Measurements from ENCODE around the gene ARMC3.
"Not testable (repeated sequence)": the region's sequence is repeated elsewhere in the genome, so short reads cannot be mapped to it uniquely, and the experiment has no call there.

The ARMC3 gene

DNA sequence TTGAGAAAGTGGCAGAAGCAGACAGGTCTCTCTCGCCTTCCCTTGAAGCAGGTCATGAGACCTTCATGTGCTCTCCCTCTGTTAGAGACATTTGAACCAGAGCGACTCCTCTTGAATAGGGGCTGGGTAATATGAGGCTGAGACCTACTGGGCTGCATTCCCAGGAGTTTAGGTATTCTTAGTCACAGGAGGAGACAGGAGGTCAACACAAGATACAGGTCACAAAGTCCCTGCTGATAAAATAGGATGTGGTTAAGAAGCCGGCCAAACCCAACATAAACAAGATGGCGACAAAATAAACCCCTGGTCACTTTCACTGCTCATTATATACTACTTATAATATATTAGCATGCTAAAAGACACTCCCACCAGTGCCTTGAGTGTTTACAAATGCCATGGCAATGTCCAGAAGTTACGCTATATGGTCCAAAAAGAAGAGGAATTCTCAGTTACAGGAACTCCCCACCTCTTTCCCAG lies 124.0 kb downstream of the ARMC3 start:
- no peak for DNase-seq

DNA sequence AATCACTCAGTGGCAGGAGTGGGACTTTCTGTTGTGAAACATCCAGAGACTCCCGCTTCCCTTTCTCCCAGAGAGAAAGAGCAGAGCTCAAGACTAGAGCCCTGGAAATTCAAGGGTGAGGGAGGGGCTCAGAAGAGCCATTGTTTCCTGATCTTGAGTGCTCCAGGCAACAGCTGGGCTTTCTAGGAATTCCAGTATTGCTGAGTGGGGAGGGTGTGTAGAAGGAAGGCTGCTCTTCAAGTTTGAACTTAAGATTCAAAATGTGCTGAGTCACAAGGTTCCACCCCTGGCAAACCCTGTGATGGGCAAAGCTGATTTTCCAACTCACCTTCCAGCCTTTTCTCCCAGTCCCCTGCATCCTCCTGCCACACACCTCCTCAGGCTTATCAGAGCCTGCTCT lies 125.2 kb downstream of the ARMC3 start:
- DNase-seq, result peak in 1 of 2 donors; percentile 66

- no peak for DNase-seq
Observed at GRCh38 chr10:23055424-23056185, 127.8 kb downstream of the ARMC3 start.

GRCh38 chr10:23056186-23056579 lies 128.3 kb downstream of the ARMC3 start:
- DNase-seq, result no peak

DNA sequence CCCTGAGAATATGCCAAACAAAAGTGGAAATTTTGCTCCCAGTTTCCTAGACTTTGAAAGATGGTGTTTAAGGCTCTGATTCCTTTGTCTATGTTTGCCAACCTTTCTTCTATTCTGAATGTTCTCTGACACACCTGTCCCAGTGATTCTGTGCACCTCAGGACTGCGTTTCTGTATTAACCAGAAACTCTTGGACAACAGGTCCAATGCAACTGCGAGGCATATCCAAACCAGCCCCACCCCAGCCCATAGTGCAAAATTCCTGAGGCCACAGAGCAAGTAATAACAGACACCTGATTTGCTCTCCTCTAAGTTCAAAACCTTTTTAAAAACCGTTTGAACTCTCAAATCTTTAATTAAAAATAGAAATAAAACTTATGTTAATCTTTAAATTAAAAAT lies 130.5 kb downstream of the ARMC3 start:
- DNase-seq, result no peak

GRCh38 chr10:23060918-23061317 lies 133.1 kb downstream of the ARMC3 start:
- no peak for DNase-seq

DNA sequence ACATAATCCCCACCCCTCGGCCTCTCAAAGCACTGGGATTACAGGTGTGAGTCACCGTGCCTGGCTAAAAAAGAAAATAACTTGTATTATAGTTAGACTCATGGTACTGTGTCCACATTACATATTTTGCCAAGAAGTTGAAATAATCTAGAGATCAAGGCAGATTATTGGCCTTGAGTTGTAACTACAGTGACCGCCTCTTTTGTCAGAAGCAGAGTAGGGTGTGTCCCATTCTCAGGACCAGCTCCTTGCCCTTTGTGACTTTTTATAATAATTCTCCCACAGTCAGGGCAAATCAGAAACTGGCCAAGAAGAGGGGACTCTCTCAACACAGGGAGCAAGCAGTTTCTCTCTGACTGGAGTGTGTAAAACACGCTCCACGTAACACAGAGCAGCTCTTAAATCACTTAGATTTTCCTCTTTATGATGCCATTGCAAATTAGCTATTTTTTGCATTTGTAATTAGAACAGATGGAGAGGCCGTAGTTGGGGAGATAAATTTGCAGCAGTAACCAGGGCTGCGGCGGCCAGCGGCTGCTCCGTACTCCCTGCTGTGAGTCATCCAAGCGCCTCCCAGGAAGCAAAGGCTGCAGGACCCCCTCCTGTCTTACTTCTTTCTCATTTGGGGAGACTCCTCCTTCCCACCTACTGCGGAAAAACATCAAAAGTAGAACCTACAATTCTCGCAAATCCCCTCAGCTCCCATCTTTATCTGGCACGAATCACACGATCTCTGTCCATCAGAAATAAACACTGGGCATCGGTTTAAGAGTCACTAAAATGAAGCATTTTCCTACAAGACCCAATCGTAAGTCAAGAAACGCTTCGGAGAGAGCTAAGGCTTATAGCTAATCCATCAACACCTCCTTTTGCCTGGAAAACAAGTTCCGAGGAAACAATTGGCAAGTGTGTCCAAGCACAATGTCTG lies 135.5 kb downstream of the ARMC3 start:
- no peak for DNase-seq

DNA sequence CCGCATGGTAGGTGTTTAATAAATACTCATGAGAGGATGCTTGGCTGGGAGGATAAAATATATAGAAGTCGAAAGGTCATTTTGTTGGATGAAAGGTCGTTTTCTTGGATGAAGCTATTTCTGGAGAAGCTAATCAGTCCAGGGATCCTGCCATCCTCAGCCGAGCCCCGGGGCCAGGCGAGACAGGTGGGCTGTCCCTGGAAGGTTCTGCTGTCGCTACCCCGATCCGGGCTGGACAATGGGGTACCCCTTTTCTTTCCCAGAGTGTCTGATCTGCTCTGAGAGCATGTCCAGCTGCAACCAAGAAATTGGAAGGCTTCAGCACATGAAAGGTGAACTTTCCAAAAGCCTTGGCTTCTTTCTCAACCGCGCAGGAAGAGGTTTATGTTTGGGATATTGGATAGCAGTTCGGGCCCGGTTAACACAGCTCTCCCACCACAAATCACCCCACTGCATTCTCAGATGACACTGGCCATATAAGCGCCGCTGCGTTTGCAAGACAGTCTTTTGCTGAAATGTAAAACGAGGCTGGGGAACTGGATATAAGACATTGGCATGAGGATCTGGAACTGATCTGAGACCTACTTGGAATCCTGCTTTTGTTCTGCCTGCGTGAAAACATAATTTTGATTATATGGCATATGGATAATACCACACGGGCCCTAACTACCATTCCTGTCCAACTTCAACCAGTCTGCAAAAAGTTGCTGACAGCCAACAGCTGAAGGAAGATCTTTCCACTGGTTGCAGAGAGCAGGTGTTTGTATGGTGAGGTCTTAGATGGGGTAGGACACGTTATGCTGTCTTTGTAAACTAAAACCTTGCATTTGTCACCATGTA lies 136.3 kb downstream of the ARMC3 start:
- DNase-seq, result no peak

- not testable (repeated sequence) for DNase-seq
Observed at GRCh38 chr10:23064813-23065114, 136.9 kb downstream of the ARMC3 start.

- no peak for DNase-seq
Observed at GRCh38 chr10:23065181-23065948, 137.5 kb downstream of the ARMC3 start.

DNA sequence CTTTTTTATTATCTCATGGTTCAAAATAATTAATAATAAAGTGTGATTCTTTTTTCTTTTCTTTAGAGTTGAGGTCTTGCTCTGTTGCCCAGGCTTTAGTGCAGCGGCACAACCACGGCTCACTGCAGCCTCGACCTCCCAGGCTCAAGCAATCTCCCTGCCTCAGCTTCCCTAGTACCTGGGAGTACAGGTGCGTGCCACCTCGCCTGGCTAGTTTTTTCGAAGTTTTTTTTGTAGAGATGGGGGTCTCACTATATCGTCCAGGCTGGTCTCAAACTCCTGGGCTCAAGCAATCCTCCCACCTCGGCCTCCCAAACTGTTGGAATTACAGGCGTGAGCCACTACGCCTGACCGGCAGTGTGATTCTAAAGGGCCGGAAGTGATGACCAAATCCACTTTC lies 139.5 kb downstream of the ARMC3 start:
- DNase-seq, result no peak

GRCh38 chr10:23067939-23068775 lies 140.3 kb downstream of the ARMC3 start:
- DNase-seq, result peak; percentile 32 to 80

DNA sequence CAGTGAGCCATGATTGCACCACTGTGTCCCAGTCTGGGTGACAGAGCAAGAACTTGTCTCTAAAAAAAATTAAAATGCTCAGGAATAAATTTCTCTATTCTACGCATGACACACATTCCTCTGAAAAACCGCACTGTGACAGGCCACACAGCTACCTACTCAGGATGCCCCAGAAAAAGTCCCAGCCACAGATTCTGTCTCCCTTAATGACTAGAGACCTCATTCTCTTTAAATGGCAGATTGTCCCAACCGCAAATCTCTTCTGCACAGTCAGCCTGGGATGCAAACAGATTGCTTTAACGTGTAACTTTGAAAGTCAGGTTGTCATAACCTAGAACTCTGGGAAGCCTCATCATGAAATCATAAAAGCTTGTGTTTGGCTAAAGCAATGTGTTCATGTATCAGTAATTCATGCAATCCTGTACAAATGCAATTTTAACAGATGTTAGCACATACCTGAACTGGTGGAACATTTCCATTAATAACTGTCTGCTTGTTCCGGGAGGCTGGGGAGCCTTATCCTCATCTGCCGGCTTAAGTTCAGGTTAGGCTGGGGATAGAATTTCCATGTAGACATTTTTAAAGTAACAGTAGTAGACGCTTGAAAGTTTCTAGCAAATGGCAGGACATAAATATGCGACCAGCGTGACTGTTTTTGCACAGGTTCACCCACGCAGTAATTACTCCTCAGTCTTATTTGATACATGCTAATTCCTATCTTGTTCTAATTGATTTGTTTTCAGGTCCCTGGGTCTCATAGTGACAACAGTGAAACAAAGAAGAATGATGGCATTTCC lies 141.4 kb downstream of the ARMC3 start:
- no peak for DNase-seq

DNA sequence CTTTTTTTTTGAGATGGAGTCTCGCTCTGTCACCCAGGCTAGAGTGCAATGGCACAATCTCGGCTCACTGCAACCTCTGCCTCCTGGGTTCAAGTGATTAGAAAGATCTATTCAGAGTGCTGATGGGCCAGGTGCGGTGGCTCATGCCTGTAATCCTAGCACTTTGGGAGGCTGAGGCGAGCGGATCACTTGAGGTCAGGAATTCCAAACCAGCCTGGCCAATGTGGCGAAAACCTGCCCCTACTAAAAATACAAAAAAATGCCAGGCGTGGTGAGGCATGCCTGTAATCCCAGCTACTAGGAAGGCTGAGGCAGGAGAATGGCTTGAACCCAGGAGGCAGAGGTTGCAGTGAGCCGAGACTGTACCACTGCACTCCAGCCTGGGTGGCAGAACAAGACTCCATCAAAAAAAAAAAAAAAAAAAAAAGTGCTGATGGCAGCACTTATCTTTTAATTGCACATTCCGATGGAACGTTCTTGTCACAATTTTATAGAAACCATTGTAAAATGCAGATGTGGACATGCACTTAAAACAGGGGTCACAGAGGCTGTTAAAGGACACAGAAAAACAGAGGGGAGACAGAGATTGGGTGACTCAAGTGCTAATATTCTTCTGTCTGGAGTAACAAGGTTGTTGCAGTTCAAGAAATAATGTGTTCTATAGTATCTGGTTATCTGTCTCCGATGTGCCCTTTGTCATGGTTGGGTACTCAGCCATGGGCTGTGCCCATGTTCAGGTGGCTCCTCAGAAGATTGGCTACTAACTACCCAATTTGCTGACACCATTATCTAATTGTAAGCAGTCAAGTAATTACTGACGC lies 142.4 kb downstream of the ARMC3 start:
- not testable (repeated sequence) for DNase-seq

DNA sequence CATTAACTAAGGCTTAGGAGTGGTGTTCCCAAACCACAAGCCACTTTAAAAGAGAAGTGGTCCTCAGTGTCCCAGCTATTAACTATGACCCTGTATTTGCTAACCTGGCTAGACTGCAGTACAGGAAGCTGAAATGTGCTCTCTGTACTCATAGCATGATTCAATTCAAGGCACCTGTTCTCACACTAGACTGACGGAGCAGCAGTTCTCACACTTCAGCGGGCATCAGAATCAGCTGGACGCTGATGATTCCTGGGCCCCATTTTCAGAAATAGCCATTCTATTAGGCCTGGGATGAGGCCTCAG lies 143.0 kb downstream of the ARMC3 start:
- DNase-seq, result no peak

- not testable (repeated sequence) for DNase-seq
Observed at GRCh38 chr10:23072593-23072992, 144.7 kb downstream of the ARMC3 start.

GRCh38 chr10:23073527-23073926 lies 145.7 kb downstream of the ARMC3 start:
- no peak for DNase-seq

DNA sequence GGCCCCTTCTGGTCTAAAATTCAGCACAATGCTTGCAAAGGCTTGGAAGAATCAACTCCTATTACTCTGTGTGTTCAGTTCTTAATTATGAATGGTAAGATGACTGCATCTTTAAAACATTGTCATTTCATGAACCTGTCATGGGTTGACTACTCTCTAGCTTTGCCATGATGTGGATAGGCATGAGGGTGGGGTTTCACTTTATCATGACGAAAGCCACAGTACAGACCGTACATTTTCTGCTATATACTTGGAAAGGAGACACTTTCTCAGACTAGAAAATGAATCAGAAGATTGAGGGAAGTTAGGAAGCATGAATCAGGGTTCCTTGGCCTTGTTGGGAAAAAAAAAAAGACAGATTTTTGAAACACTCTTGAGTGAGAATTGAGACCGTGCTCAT lies 147.8 kb downstream of the ARMC3 start:
- no peak for DNase-seq

DNA sequence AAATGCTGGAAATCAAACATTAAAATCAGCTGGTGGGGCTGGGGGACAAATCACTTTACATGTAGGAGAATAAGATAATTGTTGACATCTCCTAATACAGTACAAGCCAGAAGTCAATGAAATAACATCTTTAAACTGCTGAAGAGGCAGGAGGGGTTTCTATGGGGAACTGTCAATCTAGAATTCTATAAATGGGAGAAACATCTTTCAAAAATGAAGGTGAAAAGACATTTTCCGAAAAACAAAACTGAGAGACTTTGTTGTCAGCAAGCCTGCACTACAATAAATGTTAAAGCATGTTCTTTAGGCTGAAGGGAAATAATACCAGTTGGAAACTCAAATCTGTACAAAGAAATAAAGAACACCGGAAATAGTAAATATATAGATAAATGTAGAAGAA lies 150.3 kb downstream of the ARMC3 start:
- no peak for DNase-seq

GRCh38 chr10:23079700-23080099 lies 151.8 kb downstream of the ARMC3 start:
- no peak for DNase-seq
